Fibroblast of pulmonary artery (primary cell): ENCODE measurements around the gene CPNE7.
"Not testable (repeated sequence)": the region's sequence is repeated elsewhere in the genome, so short reads cannot be mapped to it uniquely, and the experiment has no call there.

Experiments used
- DNase-seq: peaks from one replicate; pipeline ENCODE4 v3.0.0-alpha.2; 2010; ENCODE audit warnings: low read depth
- H3K4me3 ChIP-seq: replicated peaks from 2 replicates; pipeline ENCODE4 v1.5.1; 2011; ENCODE audit warnings: low read depth, mild to moderate bottlenecking, control low read depth, low read length, moderate library complexity
- TF ChIP-seq, protein P1 (sequence below): IDR thresholded peaks from 2 replicates; pipeline ENCODE4 v1.5.1; 2011; ENCODE audit warnings: mild to moderate bottlenecking, control low read depth, low read length, inconsistent platforms; ENCODE audit errors: missing control alignments

Gene CPNE7

GRCh38 chr16:89567656-89568594 is 7.6 kb upstream of the CPNE7 start:
- DNase-seq, result no peak
- H3K4me3 ChIP-seq, result no peak overlapping the region
- TF ChIP-seq, protein P1, sequence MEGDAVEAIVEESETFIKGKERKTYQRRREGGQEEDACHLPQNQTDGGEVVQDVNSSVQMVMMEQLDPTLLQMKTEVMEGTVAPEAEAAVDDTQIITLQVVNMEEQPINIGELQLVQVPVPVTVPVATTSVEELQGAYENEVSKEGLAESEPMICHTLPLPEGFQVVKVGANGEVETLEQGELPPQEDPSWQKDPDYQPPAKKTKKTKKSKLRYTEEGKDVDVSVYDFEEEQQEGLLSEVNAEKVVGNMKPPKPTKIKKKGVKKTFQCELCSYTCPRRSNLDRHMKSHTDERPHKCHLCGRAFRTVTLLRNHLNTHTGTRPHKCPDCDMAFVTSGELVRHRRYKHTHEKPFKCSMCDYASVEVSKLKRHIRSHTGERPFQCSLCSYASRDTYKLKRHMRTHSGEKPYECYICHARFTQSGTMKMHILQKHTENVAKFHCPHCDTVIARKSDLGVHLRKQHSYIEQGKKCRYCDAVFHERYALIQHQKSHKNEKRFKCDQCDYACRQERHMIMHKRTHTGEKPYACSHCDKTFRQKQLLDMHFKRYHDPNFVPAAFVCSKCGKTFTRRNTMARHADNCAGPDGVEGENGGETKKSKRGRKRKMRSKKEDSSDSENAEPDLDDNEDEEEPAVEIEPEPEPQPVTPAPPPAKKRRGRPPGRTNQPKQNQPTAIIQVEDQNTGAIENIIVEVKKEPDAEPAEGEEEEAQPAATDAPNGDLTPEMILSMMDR, result no peak

- no peak overlapping the region for H3K4me3 ChIP-seq
- TF ChIP-seq, protein P1, result no peak
- DNase-seq, result no peak
These were observed 5.8 kb upstream of the CPNE7 start for GRCh38 chr16:89569506-89570341.

GRCh38 chr16:89570342-89570923 is 5.1 kb upstream of the CPNE7 start:
- TF ChIP-seq, protein P1, result no peak
- no peak for DNase-seq
- no peak overlapping the region for H3K4me3 ChIP-seq

DNA sequence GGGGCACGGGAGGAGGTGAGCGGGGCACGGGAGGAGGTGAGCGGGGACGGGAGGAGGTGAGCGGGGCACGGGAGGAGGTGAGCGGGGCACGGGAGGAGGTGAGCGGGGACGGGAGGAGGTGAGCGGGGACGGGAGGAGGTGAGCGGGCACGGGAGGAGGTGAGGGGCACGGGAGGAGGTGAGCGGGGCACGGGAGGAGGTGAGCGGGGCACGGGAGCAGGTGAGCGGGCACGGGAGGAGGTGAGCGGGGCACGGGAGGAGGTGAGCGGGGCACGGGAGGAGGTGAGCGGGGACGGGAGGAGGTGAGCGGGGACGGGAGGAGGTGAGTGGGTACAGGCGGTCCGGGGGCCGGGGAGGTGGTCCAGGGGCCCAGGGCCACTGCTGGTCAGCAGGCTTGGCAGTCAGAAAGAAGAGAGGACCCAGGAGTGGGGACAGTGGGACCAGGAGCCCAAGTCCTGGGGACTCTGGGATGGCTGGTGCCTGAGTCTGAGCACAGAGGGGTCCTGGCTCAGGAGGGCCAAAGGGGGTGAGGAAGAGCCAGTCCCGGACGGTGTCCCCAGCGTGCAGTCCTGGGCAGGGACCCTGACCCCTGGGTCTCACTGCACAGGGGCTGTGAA is 4.5 kb upstream of the CPNE7 start:
- DNase-seq, H3K4me3 ChIP-seq: not testable (repeated sequence)

- no peak for DNase-seq
- H3K4me3 ChIP-seq, result no peak overlapping the region
- TF ChIP-seq, protein P1, result no peak
These were observed 3.9 kb upstream of the CPNE7 start for GRCh38 chr16:89571636-89572035.

GRCh38 chr16:89572073-89572484 is 3.5 kb upstream of the CPNE7 start:
- no peak for DNase-seq
- TF ChIP-seq, protein P1, result no peak
- H3K4me3 ChIP-seq, result no peak overlapping the region
